ENCODE measurements around the gene CELF4. TPM values are rescaled to one million over a fixed set of nuclear protein-coding genes. Genes with fewer than 3 reads are reported as not detected.
A peak's percentile ranks its signal among the peaks of the same experiment; 100 is the strongest.

CELF4 gene
- total and polyA plus RNA-seq, 2 of the 4 experiments (the other 2 are of a cell fraction): not detected

- in situ Hi-C loops (cut with MboI; ENCODE audit: low sequenced_read_pairs): no loop called here
- Histone ChIP-seq H3K36me3 (ENCODE audit: control insufficient read depth, insufficient read depth, low read length) (no peaks in the 10 kb centered on the region), H3K9me1 (ENCODE audit: insufficient read depth, low read length) (no peaks in the 10 kb centered on the region), H2AFZ (replicated peaks; ENCODE audit: low read length, poor library complexity) (peak overlapping the region; percentile 33), H3K18ac (ENCODE audit: low read depth, low read length) (no peak overlapping the region), H3K9ac (ENCODE audit: low read depth, low read length) (no peak overlapping the region), H3K23ac (ENCODE audit: low read depth, low read length) (no peak overlapping the region), H2AK9ac (replicated peaks; ENCODE audit: low read depth, low read length, poor library complexity) (no peak overlapping the region), H3K4me1 (ENCODE audit: control insufficient read depth, insufficient read depth, low read length) (no peaks in the 10 kb centered on the region), H3K79me1 (ENCODE audit: low read depth in 1 of 2, low read length in 2 of 2) (no peaks in the 10 kb centered on the region), H3K56ac (ENCODE audit: extremely low read depth, insufficient read depth, low read length) (no peak overlapping the region), H2BK15ac (ENCODE audit: low read depth, low read length) (no peak overlapping the region), H2BK5ac (ENCODE audit: low read depth, low read length, poor library complexity, severe bottlenecking) (no peak overlapping the region), H3K27me3 (ENCODE audit: control insufficient read depth, insufficient read depth, low read length) (peaks cover 15% of the 10 kb centered on the region; the same call in 1 of the 2 replicates), H3K9me3 (ENCODE audit: control insufficient read depth, insufficient read depth, low read length) (no peaks in the 10 kb centered on the region), H3K4me3 (ENCODE audit: insufficient read depth, low read depth, low read length) (no peak overlapping the region), H4K20me1 (ENCODE audit: insufficient read depth, low read length) (no peaks in the 10 kb centered on the region), H2BK120ac (ENCODE audit: low read depth, low read length) (no peak overlapping the region), H3K27ac (ENCODE audit: insufficient read depth, low read length) (no peak overlapping the region), H2BK20ac (ENCODE audit: low read depth, low read length) (no peak overlapping the region), H4K5ac (ENCODE audit: low read depth, low read length) (no peak overlapping the region), H3K14ac (replicated peaks; ENCODE audit: low read depth, low read length) (no peak overlapping the region), H4K8ac (ENCODE audit: low read depth in 2 of 2, low read length in 2 of 2) (no peak overlapping the region), H3K4ac (ENCODE audit: low read depth, low read length) (no peak overlapping the region), H3K4me2 (ENCODE audit: low read depth, low read length) (no peak overlapping the region), H2AK5ac (ENCODE audit: low read depth, low read length) (no peak overlapping the region), H4K91ac (ENCODE audit: insufficient read depth, low read depth, low read length) (no peak overlapping the region)
- no peak for TF ChIP-seq CHD1 (IDR thresholded peaks at IDR 0.05; ENCODE audit: low read depth, low read length)
- TF ChIP-seq RFX5 (IDR thresholded peaks at IDR 0.05; ENCODE audit: low read depth, low read length): no peak
- TF ChIP-seq CTCF (conservative IDR thresholded peaks at IDR 0.05; ENCODE audit: low read depth, low read length): no peak
- no peak for TF ChIP-seq MAFK (IDR thresholded peaks at IDR 0.05; ENCODE audit: low read depth, low read length)
- no peak for TF ChIP-seq RAD21 (IDR thresholded peaks at IDR 0.05; ENCODE audit: low read length)
- TF ChIP-seq POLR2A (IDR thresholded peaks at IDR 0.05; ENCODE audit: low read depth, low read length): no peak
- no peak for TF ChIP-seq MAZ (IDR thresholded peaks at IDR 0.05; ENCODE audit: borderline replicate concordance, low read depth, low read length)
- TF ChIP-seq ELK1 (IDR thresholded peaks at IDR 0.05; ENCODE audit: borderline replicate concordance, low read depth, low read length): no peak
- no peak for TF ChIP-seq FOS (IDR thresholded peaks at IDR 0.05; ENCODE audit: low read depth, low read length)
- TF ChIP-seq BHLHE40 (IDR thresholded peaks at IDR 0.05; ENCODE audit: low read depth, low read length): no peak
- TF ChIP-seq, protein P1, sequence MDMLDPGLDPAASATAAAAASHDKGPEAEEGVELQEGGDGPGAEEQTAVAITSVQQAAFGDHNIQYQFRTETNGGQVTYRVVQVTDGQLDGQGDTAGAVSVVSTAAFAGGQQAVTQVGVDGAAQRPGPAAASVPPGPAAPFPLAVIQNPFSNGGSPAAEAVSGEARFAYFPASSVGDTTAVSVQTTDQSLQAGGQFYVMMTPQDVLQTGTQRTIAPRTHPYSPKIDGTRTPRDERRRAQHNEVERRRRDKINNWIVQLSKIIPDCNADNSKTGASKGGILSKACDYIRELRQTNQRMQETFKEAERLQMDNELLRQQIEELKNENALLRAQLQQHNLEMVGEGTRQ (IDR thresholded peaks at IDR 0.05; ENCODE audit: low read depth, low read length): no peak
- no peak for TF ChIP-seq RCOR1 (IDR thresholded peaks at IDR 0.05; ENCODE audit: insufficient replicate concordance, low read length)
- DNase-seq (no peak), ATAC-seq (ENCODE audit: low read depth) (no peak)
- ChIA-PET CTCF (no interaction called here), POLR2A (ENCODE audit: unreplicated experiment) (no interaction called here)
- WGBS, 2 experiments (ENCODE audit: extremely low coverage in 2 of 2, insufficient read length in 1 of 2): 76% methylated on average over 2 of the region's 5 CpGs; no CpG with 5 or more reads in 1 of the 2 experiments
- BruUV-seq (replicated peaks): no TSS peak
- intact Hi-C loops (cut with micrococcal nuclease): no loop called here
- dilution Hi-C loops (cut with HindIII; ENCODE audit: low sequenced_read_pairs, unreplicated experiment): no loop called here
These were observed 224.0 kb downstream of the CELF4 start for GRCh38 chr18:37341473-37342086.
